Smooth muscle cell (in vitro differentiated cells): ENCODE results near the gene OR6S1. TPM values are rescaled to one million over a fixed set of nuclear protein-coding genes. Genes with fewer than 3 reads are reported as not detected.
"Not testable (repeated sequence)": the region's sequence is repeated elsewhere in the genome, so short reads cannot be mapped to it uniquely, and the experiment has no call there.

Experiments used
- DNase-seq: peaks from one replicate; lab custom pipeline; 2025; ENCODE audit not compliant: unreplicated experiment; lab: John Stamatoyannopoulos, UW
- H2AFZ ChIP-seq: fragments of 200-600 bp; sonication (generic); 2 replicates; pipeline ENCODE4 v1.6.0; 2016; ENCODE audit warnings: antibody characterized with exemption, low read depth, mild to moderate bottlenecking
- H3F3A ChIP-seq: fragments of 200-600 bp; sonication (generic); 2 replicates; pipeline ENCODE4 v1.6.0; 2017; ENCODE audit warnings: antibody characterized with exemption, low read depth
- H3K27ac ChIP-seq: fragments of 200-600 bp; sonication (generic); 2 replicates; pipeline ENCODE4 v1.5.1; 2016; ENCODE audit warnings: low read depth, mild to moderate bottlenecking
- H3K27me3 ChIP-seq: fragments of 200-600 bp; sonication (generic); 2 replicates; pipeline ENCODE4 v1.6.1; 2016; ENCODE audit warnings: low read depth, mild to moderate bottlenecking
- H3K36me3 ChIP-seq: fragments of 200-600 bp; sonication (generic); 2 replicates; pipeline ENCODE4 v1.5.1; 2016; ENCODE audit warnings: low read depth
- H3K4me1 ChIP-seq: fragments of 200-600 bp; sonication (generic); 2 replicates; pipeline ENCODE4 v1.5.1; 2016; ENCODE audit warnings: low read depth
- H3K4me2 ChIP-seq: fragments of 200-600 bp; sonication (generic); 2 replicates; pipeline ENCODE4 v1.6.0; 2016; ENCODE audit warnings: mild to moderate bottlenecking
- H3K4me3 ChIP-seq: fragments of 200-600 bp; sonication (generic); 2 replicates; pipeline ENCODE4 v1.5.1; 2016; ENCODE audit warnings: mild to moderate bottlenecking
- H3K79me2 ChIP-seq: fragments of 200-600 bp; sonication (generic); 2 replicates; pipeline ENCODE4 v1.6.0; 2016; ENCODE audit warnings: low read depth, mild to moderate bottlenecking
- H3K9ac ChIP-seq: fragments of 200-600 bp; sonication (generic); 2 replicates; pipeline ENCODE4 v1.6.0; 2016; ENCODE audit warnings: low read depth
- H3K9me3 ChIP-seq: fragments of 200-600 bp; sonication (generic); replicated peaks from 2 replicates; pipeline ENCODE4 v1.5.1; 2016; ENCODE audit warnings: low read depth
- H4K20me1 ChIP-seq: fragments of 200-600 bp; sonication (generic); 2 replicates; pipeline ENCODE4 v1.6.0; 2016; ENCODE audit warnings: low read depth
- WGBS: methylation state at CpG from one replicate; pipeline ENCODE4 v1.1.7; 2016; ENCODE audit warnings: low lambda C conversion rate; 5-methylcytosine and 5-hydroxymethylcytosine counted together
- polyA plus RNA-seq: library from polyadenylated mRNA; unstranded; fragments of >200 nt; fragmentation: Nextera tagmentation; extraction: Ambion mirVana; gene quantifications from 2 replicates; pipeline ENCODE4 v1.2.1, GENCODE V29; 2016
- total RNA-seq: library from RNA; depleted of rRNA; stranded (reverse); fragments of >200 nt; gene quantifications from 2 replicates; pipeline ENCODE4 v1.2.3, GENCODE V29; 2014
- TF ChIP-seq, protein P1 (sequence below): fragments of 200-600 bp; sonication (generic); IDR thresholded peaks from 2 replicates; pipeline ENCODE4 v1.5.1; 2017; ENCODE audit warnings: borderline replicate concordance, mild to moderate bottlenecking, antibody characterized with exemption; ENCODE audit not compliant: insufficient read depth, poor library complexity, severe bottlenecking

Gene OR6S1
- total and polyA plus RNA-seq, 2 experiments from 2014 or later, result not detected

DNA sequence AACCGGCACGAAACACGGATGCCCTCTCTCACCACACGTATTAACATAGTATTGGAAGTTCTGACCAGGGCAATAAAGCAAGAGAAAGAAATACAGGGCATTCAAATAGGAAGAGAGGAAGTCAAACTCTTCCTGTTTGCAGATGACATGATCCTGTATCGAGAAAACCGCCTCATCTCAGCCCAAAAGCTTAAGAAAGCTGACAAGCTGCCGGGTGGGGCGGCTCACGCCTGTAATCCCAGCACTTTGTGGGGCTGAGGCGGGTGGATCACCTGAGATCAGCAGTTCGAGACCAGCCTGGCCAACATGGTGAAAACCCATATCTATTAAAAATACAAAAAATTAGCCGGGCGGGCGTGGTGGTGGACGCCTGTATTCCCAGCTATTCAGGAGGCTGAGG lies 17.7 kb downstream of the OR6S1 start:
- H3K79me2 ChIP-seq, result no peaks in the 10 kb centered on the region
- no peak overlapping the region for H2AFZ ChIP-seq
- H3K4me1 ChIP-seq, result peaks cover 13% of the 10 kb centered on the region
- TF ChIP-seq, protein P1, sequence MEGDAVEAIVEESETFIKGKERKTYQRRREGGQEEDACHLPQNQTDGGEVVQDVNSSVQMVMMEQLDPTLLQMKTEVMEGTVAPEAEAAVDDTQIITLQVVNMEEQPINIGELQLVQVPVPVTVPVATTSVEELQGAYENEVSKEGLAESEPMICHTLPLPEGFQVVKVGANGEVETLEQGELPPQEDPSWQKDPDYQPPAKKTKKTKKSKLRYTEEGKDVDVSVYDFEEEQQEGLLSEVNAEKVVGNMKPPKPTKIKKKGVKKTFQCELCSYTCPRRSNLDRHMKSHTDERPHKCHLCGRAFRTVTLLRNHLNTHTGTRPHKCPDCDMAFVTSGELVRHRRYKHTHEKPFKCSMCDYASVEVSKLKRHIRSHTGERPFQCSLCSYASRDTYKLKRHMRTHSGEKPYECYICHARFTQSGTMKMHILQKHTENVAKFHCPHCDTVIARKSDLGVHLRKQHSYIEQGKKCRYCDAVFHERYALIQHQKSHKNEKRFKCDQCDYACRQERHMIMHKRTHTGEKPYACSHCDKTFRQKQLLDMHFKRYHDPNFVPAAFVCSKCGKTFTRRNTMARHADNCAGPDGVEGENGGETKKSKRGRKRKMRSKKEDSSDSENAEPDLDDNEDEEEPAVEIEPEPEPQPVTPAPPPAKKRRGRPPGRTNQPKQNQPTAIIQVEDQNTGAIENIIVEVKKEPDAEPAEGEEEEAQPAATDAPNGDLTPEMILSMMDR, result no peak
- H4K20me1 ChIP-seq, result no peaks in the 10 kb centered on the region
- no peak overlapping the region for H3K4me3 ChIP-seq
- H3K4me2 ChIP-seq, result peak overlapping the region; percentile 85
- peaks cover 7% of the 10 kb centered on the region for H3K27me3 ChIP-seq
- H3K27ac ChIP-seq, result no peak overlapping the region
- no peak overlapping the region for H3K9ac ChIP-seq
- WGBS, result 47% methylated on average over 15 of the region's 15 CpGs
- H3F3A ChIP-seq, result peaks cover 5% of the 10 kb centered on the region
- no peaks in the 10 kb centered on the region for H3K9me3 ChIP-seq
- no peaks in the 10 kb centered on the region for H3K36me3 ChIP-seq
- no peak for DNase-seq

- Histone ChIP-seq H4K20me1 (no peaks in the 10 kb centered on the region), H3K4me1 (peaks cover 13% of the 10 kb centered on the region), H3K36me3 (no peaks in the 10 kb centered on the region), H3K4me2 (peak overlapping the region; percentile 64), H3F3A (peaks cover 5% of the 10 kb centered on the region), H2AFZ (no peak overlapping the region), H3K9ac (no peak overlapping the region), H3K9me3 (no peaks in the 10 kb centered on the region), H3K27ac (no peak overlapping the region), H3K79me2 (no peaks in the 10 kb centered on the region), H3K27me3 (no peaks in the 10 kb centered on the region), H3K4me3 (no peak overlapping the region)
- 39% methylated on average over 17 of the region's 29 CpGs for WGBS
- TF ChIP-seq, protein P1, result no peak
- no peak for DNase-seq
Observed at GRCh38 chr14:20622816-20623291, 18.6 kb downstream of the OR6S1 start.

DNA sequence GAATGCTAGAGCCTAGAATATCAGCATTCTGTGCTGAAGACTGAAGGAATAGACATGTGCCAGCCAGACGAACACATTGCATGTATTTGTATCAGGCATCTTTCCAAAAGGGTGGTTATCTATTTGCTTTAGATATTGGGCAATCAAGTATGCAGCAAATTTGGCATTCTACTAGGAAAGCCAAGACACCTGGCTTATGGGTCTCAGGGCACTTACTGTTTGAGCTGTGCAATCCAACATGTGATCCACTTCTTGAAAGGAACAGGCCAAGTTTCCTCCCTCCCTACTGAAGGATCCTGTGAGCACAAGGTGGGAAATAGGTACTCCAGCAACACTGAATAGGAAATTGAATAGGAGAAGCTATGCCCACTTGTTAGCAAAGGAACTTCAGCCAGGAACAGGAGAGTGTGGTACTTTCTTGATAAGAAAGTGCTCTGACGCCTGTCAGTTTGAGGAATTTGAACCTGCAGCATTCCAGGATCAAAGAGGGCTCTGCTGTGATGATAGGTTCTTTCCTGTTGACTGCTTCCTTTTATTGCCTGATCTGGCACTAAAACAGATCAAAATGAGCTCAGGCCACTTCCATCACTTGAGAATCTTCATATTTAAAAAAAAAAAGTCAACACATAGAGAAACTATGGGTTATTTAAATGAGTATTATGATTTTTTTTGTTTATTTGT lies 20.6 kb downstream of the OR6S1 start:
- Histone ChIP-seq H3K36me3 (no peaks in the 10 kb centered on the region), H3K9ac (no peak overlapping the region), H4K20me1 (no peaks in the 10 kb centered on the region), H3K4me1 (peaks cover 9% of the 10 kb centered on the region), H3K27ac (no peak overlapping the region), H3K9me3 (no peaks in the 10 kb centered on the region), H3K4me2 (no peak overlapping the region), H3K79me2 (no peaks in the 10 kb centered on the region), H3K4me3 (no peak overlapping the region), H3F3A (no peaks in the 10 kb centered on the region), H2AFZ (no peak overlapping the region), H3K27me3 (no peaks in the 10 kb centered on the region)
- 63% methylated on average over 2 of the region's 2 CpGs for WGBS
- DNase-seq, result no peak
- TF ChIP-seq, protein P1, result no peak

GRCh38 chr14:20619688-20620087 lies 21.8 kb downstream of the OR6S1 start:
- H3K27ac ChIP-seq, H3K4me2 ChIP-seq, H4K20me1 ChIP-seq, H3K9me3 ChIP-seq, DNase-seq, H3F3A ChIP-seq, H2AFZ ChIP-seq, H3K4me1 ChIP-seq, H3K4me3 ChIP-seq, H3K9ac ChIP-seq, H3K79me2 ChIP-seq, H3K27me3 ChIP-seq, H3K36me3 ChIP-seq: not testable (repeated sequence)
- WGBS, result 93% methylated on average over 6 of the region's 6 CpGs
